Loucy (cell line): ENCODE results near the gene TBRG1.

Experiments used
- CTCF ChIP-seq: fragments of 200-600 bp; sonication (generic); conservative IDR thresholded peaks from 2 replicates; pipeline ENCODE4 v1.5.1; 2014; ENCODE audit warnings: mild to moderate bottlenecking, antibody characterized with exemption, low read length
- EZH2phosphoT487 ChIP-seq: fragments of 200-600 bp; IDR thresholded peaks from 2 replicates; pipeline ENCODE4 v1.6.1; 2018; ENCODE audit warnings: antibody characterized with exemption, mild to moderate bottlenecking, moderate library complexity, borderline replicate concordance

GRCh38 chr11:124661553-124661952, 38.9 kb downstream of the TBRG1 start:
- no peak for TF ChIP-seq CTCF
- TF ChIP-seq EZH2phosphoT487 = no peak
